HG02642 (cell line): ENCODE measurements around the gene FKBP6.
"Not testable (repeated sequence)": the region's sequence is repeated elsewhere in the genome, so short reads cannot be mapped to it uniquely, and the experiment has no call there.

Experiments used
- ATAC-seq: cut with Tn5 transposase; IDR thresholded peaks from one replicate; pipeline ENCODE4 v1.9.1; 2021; ENCODE audit warnings: mild to moderate bottlenecking; ENCODE audit not compliant: unreplicated experiment, poor library complexity

Gene FKBP6, protein sequence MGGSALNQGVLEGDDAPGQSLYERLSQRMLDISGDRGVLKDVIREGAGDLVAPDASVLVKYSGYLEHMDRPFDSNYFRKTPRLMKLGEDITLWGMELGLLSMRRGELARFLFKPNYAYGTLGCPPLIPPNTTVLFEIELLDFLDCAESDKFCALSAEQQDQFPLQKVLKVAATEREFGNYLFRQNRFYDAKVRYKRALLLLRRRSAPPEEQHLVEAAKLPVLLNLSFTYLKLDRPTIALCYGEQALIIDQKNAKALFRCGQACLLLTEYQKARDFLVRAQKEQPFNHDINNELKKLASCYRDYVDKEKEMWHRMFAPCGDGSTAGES

DNA sequence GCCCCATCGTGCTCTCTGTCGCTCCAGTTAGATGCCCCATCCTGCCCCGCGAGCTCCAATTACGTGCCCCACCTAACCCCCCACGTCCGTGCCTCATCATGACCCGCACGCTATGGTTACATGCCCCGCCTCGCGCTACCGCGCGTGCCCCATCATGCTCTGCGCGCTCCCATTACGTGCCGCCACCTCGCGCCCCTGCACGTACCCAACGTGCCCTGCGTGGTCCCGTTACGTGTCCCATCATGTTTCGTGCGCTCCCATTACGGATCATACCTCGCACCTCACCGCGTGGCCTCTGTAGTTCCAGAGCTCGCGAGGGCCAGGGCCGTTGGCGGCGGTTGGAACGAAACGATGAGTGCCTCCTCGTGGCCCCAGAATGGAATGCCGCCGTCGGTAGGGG is at the start of gene FKBP6, which contains the start of gene TRIM50:
TSS of gene FKBP6 (plus strand) at position 240 of the 400 bp plus-strand sequence. CDS start 268 bp downstream, outside the sequence.
TSS of gene TRIM50 (minus strand) at position 161 of the 400 bp plus-strand sequence. CDS start 3,295 bp downstream, outside the sequence.
- ATAC-seq = not testable (repeated sequence)

- not testable (repeated sequence) for ATAC-seq
These were observed 30.7 kb upstream of the FKBP6 start for GRCh38 chr7:73297235-73297634.

- ATAC-seq = not testable (repeated sequence)
These were observed 30.3 kb upstream of the FKBP6 start for GRCh38 chr7:73297706-73298105.

DNA sequence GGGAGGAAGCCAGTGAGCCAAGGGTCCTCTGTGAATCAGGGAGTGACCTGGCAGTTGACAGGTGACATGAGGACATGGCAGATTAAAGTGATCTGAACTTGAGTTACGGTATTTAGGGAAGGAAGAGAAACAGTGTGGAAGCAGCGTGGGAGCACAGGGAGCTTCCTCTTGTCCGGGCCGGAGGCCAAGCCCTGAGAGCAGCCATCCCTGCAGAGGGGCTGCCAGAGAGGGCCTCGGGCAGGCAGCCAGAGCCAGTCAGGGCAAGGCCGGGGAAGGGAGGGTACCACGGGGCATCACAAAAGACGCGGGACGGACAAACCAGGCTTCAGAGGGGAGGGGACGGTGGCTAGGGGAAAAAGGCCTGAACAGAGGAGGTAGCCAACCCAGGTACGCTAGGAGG is 28.1 kb upstream of the FKBP6 start:
- not testable (repeated sequence) for ATAC-seq

DNA sequence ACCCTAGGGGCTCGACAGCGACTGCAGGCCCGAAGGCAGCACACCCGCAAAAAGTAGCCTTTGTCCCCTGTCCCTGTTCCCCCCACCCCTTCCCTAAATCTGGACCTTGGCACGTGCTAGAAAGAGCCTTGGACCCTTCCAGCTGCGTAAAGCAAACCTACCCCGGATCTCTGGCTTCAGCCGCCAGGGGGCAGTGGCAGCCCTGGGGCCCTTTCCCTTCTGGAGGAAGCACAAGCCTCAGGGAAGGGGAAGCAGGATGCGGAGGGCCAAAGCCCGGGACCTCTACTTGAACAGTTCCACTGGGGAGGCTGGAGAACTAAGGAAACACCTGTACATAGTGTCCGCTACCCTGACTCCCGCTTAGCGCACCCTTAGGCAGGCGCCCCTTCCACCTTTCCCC is 26.9 kb upstream of the FKBP6 start:
- not testable (repeated sequence) for ATAC-seq

DNA sequence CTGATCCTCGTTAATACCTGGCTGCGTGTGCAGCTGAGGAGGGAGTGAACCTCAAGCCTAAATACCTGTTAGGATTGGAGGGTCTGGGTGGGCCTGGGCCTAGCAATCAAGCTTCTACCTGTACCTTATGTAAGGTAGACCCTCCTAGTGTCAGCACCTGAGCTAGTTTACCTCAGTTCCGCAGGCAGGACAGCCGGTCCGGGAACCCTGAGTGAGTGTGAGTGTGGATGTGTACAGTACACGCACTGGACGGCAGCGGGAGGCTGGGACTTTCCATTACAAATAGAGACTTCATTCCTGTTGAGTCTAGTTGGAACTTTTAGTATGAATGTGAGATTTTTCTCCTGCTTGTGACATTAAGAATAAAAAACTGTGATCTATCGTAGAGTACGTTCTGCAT is 25.1 kb upstream of the FKBP6 start:
- ATAC-seq = not testable (repeated sequence)

GRCh38 chr7:73303546-73303945 is 24.4 kb upstream of the FKBP6 start:
- ATAC-seq = no peak

GRCh38 chr7:73304071-73304470 is 23.9 kb upstream of the FKBP6 start:
- ATAC-seq = no peak

GRCh38 chr7:73304612-73305387 is 23.2 kb upstream of the FKBP6 start:
- not testable (repeated sequence) for ATAC-seq

DNA sequence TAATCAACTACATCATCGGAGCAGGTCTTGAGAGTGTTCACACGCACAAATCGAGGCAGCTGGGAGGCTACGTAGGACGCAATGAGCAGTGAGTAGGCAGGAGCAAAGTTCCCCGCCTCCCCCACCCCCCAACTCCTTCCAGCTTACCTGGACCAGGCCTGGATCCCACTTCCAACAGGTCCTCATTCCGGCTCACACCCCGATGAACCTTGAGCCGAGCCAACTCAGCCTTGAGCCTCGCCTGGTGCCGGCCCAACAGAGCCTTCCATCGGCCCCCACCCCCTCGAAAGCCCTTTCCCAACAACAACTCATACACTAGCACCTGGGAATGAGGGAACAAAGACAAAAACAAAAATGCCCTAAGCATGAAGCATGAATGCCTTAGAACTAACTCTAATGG is 20.5 kb upstream of the FKBP6 start:
- no peak for ATAC-seq

GRCh38 chr7:73308074-73308664 is 19.8 kb upstream of the FKBP6 start:
- peak; percentile 44 for ATAC-seq

GRCh38 chr7:73308665-73309214 is 19.2 kb upstream of the FKBP6 start, which contains the start of gene NSUN5:
NSUN5 (minus strand) TSS chr7:73308826; CDS start chr7:73308790, 36 bp downstream.
- ATAC-seq = peak; percentile 88

GRCh38 chr7:73311421-73311820 is 16.5 kb upstream of the FKBP6 start:
- not testable (repeated sequence) for ATAC-seq

GRCh38 chr7:73312831-73313520 is 15.0 kb upstream of the FKBP6 start:
- no peak for ATAC-seq

DNA sequence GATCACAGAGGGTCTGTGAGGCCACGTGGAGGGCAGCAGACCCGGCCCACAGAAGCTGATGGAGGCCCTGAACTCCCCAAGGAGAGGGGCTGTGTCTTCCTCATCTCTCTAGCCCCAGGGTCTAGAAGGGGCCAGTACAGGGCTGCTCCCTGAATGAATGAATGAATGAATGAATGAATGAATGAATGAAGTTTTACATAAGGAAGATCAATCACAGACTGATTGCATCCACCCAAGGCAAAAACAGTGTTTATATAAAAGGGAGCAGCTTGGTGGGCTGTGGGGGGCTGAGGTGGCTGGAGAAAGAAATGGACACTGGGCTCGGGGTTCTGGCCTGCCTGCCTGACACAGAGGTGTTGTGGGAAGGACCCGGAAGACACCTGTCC is 14.4 kb upstream of the FKBP6 start:
- ATAC-seq = no peak

DNA sequence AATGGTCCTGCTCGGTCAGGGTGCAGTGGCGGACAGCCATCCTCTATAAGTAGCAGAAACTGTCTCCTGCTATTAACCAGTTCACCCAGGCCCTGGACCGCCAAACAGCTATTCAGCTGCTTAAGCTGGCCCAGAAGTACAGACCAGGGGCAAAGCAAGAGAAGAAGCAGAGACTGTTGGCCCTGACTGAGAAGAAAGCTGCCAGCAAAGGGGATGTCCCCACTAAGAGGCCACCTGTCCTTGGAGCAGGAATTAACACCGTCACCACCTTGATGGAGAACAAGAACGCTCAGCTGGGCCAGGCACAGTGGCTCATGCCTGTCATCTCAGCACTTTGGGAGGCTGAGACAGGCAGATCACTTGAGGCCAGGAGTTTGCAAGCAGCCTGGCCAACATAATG is 13.7 kb upstream of the FKBP6 start:
- no peak for ATAC-seq

DNA sequence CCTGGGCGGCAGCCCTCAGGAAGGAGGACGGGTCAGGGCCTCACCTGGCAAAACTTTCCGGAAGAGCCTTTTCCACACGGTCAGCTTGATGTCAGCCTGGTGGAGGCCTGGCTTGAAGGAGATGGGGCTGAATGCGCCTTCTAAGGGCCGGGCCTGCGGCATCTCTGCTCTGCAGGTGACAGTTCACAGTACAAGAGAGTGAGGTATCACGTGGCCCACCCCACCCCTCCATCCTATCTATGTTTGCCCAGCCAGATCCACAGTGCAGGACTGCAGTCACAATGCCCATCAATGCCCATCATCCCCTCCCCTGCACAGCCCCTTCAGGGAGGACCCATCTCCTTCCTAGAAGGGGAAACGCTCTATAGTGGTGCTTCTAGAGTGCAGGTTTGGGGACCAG is 11.4 kb upstream of the FKBP6 start:
- ATAC-seq = no peak

DNA sequence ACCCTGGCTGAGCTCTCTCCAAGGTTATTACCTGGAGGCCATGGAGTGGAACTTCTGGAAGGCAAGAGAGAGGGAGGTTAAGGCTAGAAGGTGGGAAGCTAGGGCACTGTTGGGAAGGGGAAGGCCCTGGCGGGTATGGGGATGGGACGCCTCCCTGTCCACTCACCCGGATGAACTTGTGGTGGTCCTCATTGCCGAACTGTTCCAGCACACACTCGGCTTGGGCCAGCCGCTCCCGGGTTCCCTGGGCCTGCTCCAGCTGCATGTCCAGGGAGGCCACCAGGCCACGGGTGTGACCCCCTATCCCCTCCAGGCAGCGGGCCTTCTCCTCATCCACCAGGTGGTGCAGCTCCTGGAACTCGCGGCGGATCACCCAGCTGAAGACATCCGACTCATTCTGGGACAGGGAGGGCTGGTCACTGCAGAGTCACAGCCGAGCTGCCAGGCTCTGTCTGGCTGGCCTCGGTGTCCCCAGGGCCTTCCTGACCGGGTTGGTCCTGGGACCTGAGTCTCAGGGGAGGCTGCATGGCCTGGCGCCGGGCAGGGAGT is 9.2 kb upstream of the FKBP6 start:
- not testable (repeated sequence) for ATAC-seq

DNA sequence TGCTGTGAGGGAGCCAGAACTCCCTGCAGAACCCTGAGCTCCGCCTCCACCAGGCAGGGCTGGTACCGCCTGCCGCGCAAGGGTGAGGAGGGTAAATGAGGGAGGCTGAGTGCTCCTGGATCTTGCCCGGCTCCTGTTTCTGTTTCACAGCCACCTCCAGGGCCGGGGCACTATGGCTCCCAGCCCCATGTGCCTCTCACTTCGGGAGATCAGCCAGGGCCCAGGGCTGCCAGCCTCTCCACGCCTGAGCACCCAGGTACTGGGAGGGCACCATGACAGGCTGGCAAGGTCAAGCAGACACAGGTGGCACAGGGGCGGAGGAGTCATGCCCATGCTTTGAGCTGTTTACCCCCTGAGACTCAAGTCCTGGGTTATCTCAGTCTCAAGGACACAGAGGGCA is 8.4 kb upstream of the FKBP6 start:
- ATAC-seq = not testable (repeated sequence)

DNA sequence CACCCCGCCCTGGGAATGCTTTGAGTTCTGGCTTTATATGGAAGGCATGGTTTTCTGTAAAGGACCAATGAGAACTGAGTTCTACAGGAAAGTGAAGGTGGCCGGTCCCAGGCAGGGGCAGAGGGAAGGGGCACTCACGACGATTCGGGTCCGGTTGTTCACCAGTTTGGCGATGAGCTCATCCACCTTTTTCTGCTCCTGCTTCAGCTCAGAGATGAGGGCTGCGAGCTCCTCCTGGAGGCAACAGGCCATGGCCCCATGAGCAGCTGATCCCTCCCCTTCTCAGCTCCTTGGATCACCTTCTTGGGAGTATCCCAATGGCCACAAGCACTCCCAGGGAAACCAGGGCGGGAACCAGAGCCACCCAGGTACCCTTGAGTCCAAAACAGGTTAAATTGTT is 8.0 kb upstream of the FKBP6 start:
- not testable (repeated sequence) for ATAC-seq
